HG03432 (cell line): ENCODE data around the gene C21orf58.

ENCODE experiments used
- ATAC-seq: cut with Tn5 transposase; IDR thresholded peaks from one replicate; pipeline ENCODE4 v1.9.1; 2021; ENCODE audit warnings: mild to moderate bottlenecking, moderate library complexity; ENCODE audit not compliant: unreplicated experiment

Gene C21orf58

GRCh38 chr21:46354518-46354917, 30.8 kb upstream of the C21orf58 start:
- no peak for ATAC-seq

- ATAC-seq = no peak
Observed at GRCh38 chr21:46354046-46354445, 30.4 kb upstream of the C21orf58 start.

- no peak for ATAC-seq
Observed at GRCh38 chr21:46352913-46353312, 29.2 kb upstream of the C21orf58 start.

- no peak for ATAC-seq
Observed at GRCh38 chr21:46352164-46352515, 28.5 kb upstream of the C21orf58 start.

- no peak for ATAC-seq
Observed at GRCh38 chr21:46351476-46352163, 27.9 kb upstream of the C21orf58 start.

- ATAC-seq = no peak
Observed at GRCh38 chr21:46350981-46351380, 27.3 kb upstream of the C21orf58 start.

GRCh38 chr21:46350571-46350970, 26.9 kb upstream of the C21orf58 start:
- no peak for ATAC-seq

GRCh38 chr21:46349134-46349760, 25.6 kb upstream of the C21orf58 start:
- no peak for ATAC-seq

GRCh38 chr21:46347791-46348381, 24.2 kb upstream of the C21orf58 start:
- no peak for ATAC-seq

GRCh38 chr21:46347203-46347550, 23.5 kb upstream of the C21orf58 start:
- ATAC-seq = no peak

GRCh38 chr21:46346296-46347202, 22.9 kb upstream of the C21orf58 start:
- ATAC-seq = no peak

GRCh38 chr21:46345861-46346260, 22.2 kb upstream of the C21orf58 start:
- ATAC-seq = no peak

GRCh38 chr21:46344219-46344915, 20.7 kb upstream of the C21orf58 start:
- ATAC-seq = no peak

GRCh38 chr21:46340998-46341397, 17.3 kb upstream of the C21orf58 start:
- no peak for ATAC-seq

GRCh38 chr21:46336603-46337002, 12.9 kb upstream of the C21orf58 start:
- no peak for ATAC-seq

- no peak for ATAC-seq
Observed at GRCh38 chr21:46334351-46335140, 10.9 kb upstream of the C21orf58 start.

GRCh38 chr21:46329796-46330195, 6.1 kb upstream of the C21orf58 start:
- no peak for ATAC-seq

- ATAC-seq = no peak
Observed at GRCh38 chr21:46328151-46328550, 4.5 kb upstream of the C21orf58 start.

- ATAC-seq = no peak
Observed at GRCh38 chr21:46327711-46328110, 4.0 kb upstream of the C21orf58 start.

GRCh38 chr21:46326110-46326703, 2.5 kb upstream of the C21orf58 start:
- no peak for ATAC-seq
